GM23248 (cell line): ENCODE measurements around the gene FKBP1B. TPM values are rescaled to one million over a fixed set of nuclear protein-coding genes. Genes with fewer than 3 reads are reported as not detected.

Experiments used
- DNase-seq: peaks from one replicate; pipeline ENCODE4 v3.0.0-alpha.2; 2015
- H2AFZ ChIP-seq: fragments of 200-600 bp; sonication (generic); 2 replicates; pipeline ENCODE4 v1.6.1; 2016; ENCODE audit warnings: antibody characterized with exemption
- H3F3A ChIP-seq: fragments of 200-600 bp; sonication (generic); 2 replicates; pipeline ENCODE4 v1.6.1; 2016; ENCODE audit warnings: mild to moderate bottlenecking, antibody characterized with exemption, mixed run types; ENCODE audit not compliant: insufficient read depth
- H3K27ac ChIP-seq: fragments of 200-600 bp; sonication (generic); 2 replicates; pipeline ENCODE4 v1.5.1; 2016; ENCODE audit warnings: mild to moderate bottlenecking
- H3K27me3 ChIP-seq: fragments of 200-600 bp; sonication (generic); replicated peaks from 2 replicates; pipeline ENCODE4 v1.6.1; 2016; ENCODE audit warnings: mild to moderate bottlenecking; ENCODE audit not compliant: insufficient read depth
- H3K36me3 ChIP-seq: fragments of 200-600 bp; sonication (generic); 2 replicates; pipeline ENCODE4 v1.6.1; 2016; ENCODE audit warnings: low read depth, mild to moderate bottlenecking
- H3K4me1 ChIP-seq: fragments of 200-600 bp; sonication (generic); 2 replicates; pipeline ENCODE4 v1.6.1; 2016; ENCODE audit warnings: mild to moderate bottlenecking; ENCODE audit not compliant: insufficient read depth
- H3K4me2 ChIP-seq: fragments of 200-600 bp; sonication (generic); one replicate; pipeline ENCODE4 v1.6.1; 2016; ENCODE audit warnings: mild to moderate bottlenecking; ENCODE audit not compliant: unreplicated experiment
- H3K4me3 ChIP-seq: fragments of 200-600 bp; sonication (generic); 2 replicates; pipeline ENCODE4 v1.5.1; 2016; ENCODE audit warnings: mild to moderate bottlenecking
- H3K79me2 ChIP-seq: fragments of 200-600 bp; sonication (generic); 2 replicates; pipeline ENCODE4 v1.6.1; 2016; ENCODE audit warnings: mild to moderate bottlenecking; ENCODE audit not compliant: insufficient read depth
- H3K9ac ChIP-seq: fragments of 200-600 bp; sonication (generic); 2 replicates; pipeline ENCODE4 v1.6.1; 2016; ENCODE audit warnings: mild to moderate bottlenecking
- H3K9me2 ChIP-seq: fragments of 200-600 bp; sonication (generic); 2 replicates; pipeline ENCODE4 v1.6.1; 2016; ENCODE audit warnings: mixed run types, mild to moderate bottlenecking, moderate library complexity; ENCODE audit not compliant: insufficient read depth
- H3K9me3 ChIP-seq: fragments of 200-600 bp; sonication (generic); one replicate; pipeline ENCODE4 v1.6.1; 2017; ENCODE audit warnings: low read depth
- H4K20me1 ChIP-seq: fragments of 200-600 bp; sonication (generic); 2 replicates; pipeline ENCODE4 v1.6.0; 2016; ENCODE audit not compliant: insufficient read depth
- EZH2 ChIP-seq: fragments of 200-600 bp; sonication (generic); IDR thresholded peaks from 2 replicates; pipeline ENCODE4 v1.6.1; 2018; ENCODE audit warnings: antibody characterized with exemption, mild to moderate bottlenecking; ENCODE audit not compliant: insufficient read depth, poor library complexity, severe bottlenecking
- EZH2phosphoT487 ChIP-seq: fragments of 200-600 bp; sonication (generic); IDR thresholded peaks from 2 replicates; pipeline ENCODE4 v1.6.1; 2018; ENCODE audit warnings: antibody characterized with exemption, moderate library complexity, mild to moderate bottlenecking, low read depth; ENCODE audit not compliant: insufficient read depth
- WGBS, 2 experiments: methylation state at CpG; one replicate each; pipeline ENCODE4 v1.1.6; 2015 to 2017; ENCODE audit warnings: low lambda C conversion rate in 2 of 2, low coverage in 1 of 2; ENCODE audit errors: missing lambda C conversion rate in 2 of 2; 5-methylcytosine and 5-hydroxymethylcytosine counted together
- in situ Hi-C: fragments of 300-500 bp; cut with MboI; formaldehyde crosslinking; loops from 2 replicates; pipeline ENCODE4 v1.15.0; 2020
- polyA plus RNA-seq: library from polyadenylated mRNA; unstranded; fragments of >200 nt; fragmentation: Nextera tagmentation; extraction: Ambion mirVana; gene quantifications from 2 replicates; pipeline ENCODE4 v1.2.1, GENCODE V29; 2016
- total RNA-seq: library from RNA; depleted of rRNA; stranded (reverse); fragments of >200 nt; shearing (Covaris generic); gene quantifications from 2 replicates; pipeline ENCODE4 v1.2.3, GENCODE V29; 2014

The FKBP1B gene
- total and polyA plus RNA-seq, 2 experiments from 2014 or later = 7.5 to 8.7 TPM

DNA sequence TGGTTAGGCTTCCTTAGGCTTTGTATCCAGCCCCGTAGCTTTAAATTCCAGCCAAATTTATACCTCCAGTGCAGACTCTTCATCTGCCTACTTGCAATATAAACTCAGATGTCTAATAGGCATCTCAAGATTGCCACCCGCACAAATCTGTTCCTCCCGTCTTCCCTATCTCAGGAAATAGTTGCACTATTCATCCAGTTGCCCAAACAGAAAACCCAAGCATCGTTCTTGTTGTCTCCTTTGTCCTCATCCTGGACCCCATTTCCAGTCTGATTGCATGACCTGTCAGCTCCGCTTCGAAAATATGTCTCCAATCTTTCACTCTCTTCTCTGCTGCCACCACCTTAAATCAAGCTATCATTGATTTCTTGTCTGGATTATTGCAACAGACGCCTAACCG is 2.3 kb downstream of the FKBP1B start:
- in situ Hi-C loops = no loop called here
- 0 out of 2 replicates have a peak, but pooled peaks cover 5% of the 10 kb centered on the region for H3K4me1 ChIP-seq
- no peak overlapping the region for H3K27ac ChIP-seq
- peaks cover 5% of the 10 kb centered on the region for H3F3A ChIP-seq
- H3K4me3 ChIP-seq = no peak overlapping the region
- 61 to 66% methylated on average over 8 of the region's 8 CpGs for WGBS, 2 experiments
- TF ChIP-seq EZH2phosphoT487 = no peak
- no peak for TF ChIP-seq EZH2
- no peaks in the 10 kb centered on the region for H3K9me2 ChIP-seq
- H3K27me3 ChIP-seq = no peaks in the 10 kb centered on the region
- no peak overlapping the region for H3K4me2 ChIP-seq
- H2AFZ ChIP-seq = no peak overlapping the region
- H3K36me3 ChIP-seq = no peaks in the 10 kb centered on the region
- H3K79me2 ChIP-seq = no peaks in the 10 kb centered on the region
- DNase-seq = no peak
- no peaks in the 10 kb centered on the region for H3K9me3 ChIP-seq
- H3K9ac ChIP-seq = no peak overlapping the region
- H4K20me1 ChIP-seq = no peaks in the 10 kb centered on the region

DNA sequence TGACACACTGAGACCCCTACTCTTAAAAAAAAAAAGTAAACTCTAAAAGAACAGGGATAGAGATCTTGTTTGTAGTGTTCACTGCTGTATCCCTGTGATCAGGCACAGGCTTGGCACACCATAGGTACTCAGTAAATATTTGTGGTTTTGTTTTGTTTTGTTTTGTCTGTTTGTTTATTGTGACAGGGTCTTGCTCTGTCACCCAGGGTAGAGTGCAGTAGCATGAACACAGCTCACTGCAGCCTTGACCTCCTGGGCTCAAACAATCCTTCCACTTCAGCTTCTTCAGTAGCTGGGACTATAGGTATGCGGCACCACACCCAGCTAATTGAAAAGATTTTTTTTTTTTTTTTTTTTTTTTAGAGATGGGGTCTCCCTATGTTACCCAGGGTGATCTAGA is 3.4 kb downstream of the FKBP1B start:
- H3K9me3 ChIP-seq = no peaks in the 10 kb centered on the region
- H3K4me3 ChIP-seq = no peak overlapping the region
- no peak overlapping the region for H3K27ac ChIP-seq
- 93 to 94% methylated on average over 1 of the region's 1 CpG for WGBS, 2 experiments
- H3K4me2 ChIP-seq = no peak overlapping the region
- H3F3A ChIP-seq = peaks cover 3% of the 10 kb centered on the region; the same call in 1 of the 2 replicates
- 0 out of 2 replicates have a peak, but pooled peaks cover 5% of the 10 kb centered on the region for H3K4me1 ChIP-seq
- no peaks in the 10 kb centered on the region for H4K20me1 ChIP-seq
- no peaks in the 10 kb centered on the region for H3K27me3 ChIP-seq
- H3K9me2 ChIP-seq = no peaks in the 10 kb centered on the region
- no peak for DNase-seq
- no peaks in the 10 kb centered on the region for H3K79me2 ChIP-seq
- in situ Hi-C loops = no loop called here
- no peak overlapping the region for H3K9ac ChIP-seq
- H2AFZ ChIP-seq = no peak overlapping the region
- no peaks in the 10 kb centered on the region for H3K36me3 ChIP-seq
- TF ChIP-seq EZH2 (no peak), EZH2phosphoT487 (no peak)

DNA sequence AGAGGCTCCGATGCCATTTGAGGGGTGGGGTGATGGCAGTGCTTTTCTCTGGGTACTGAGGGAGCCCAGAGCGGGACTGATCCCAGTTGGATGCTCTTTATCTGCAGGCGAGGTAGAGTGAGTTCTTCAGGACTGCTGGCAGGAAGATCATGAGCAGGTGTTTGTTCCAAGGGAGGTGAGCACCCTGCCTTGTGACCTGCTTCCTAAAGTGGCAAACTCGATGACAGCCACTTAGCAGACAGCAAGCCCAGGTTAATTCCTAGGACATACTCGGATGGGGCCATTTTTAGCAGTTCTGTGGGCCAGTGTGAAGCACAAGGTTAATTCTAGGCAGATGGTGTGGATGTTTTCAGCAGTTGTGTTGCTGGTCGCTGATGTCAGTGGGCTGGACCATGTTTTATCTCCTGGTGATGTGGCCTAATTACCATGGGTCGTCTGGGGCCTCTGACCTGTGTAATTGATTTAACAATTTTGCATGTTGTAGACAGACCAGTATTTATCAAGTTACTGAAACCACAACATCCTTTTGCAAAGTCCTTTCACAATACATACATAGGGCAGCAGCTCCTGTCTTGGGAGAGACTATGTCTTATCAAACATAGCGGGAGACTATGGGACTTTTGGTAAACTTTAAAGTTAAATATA is 4.9 kb downstream of the FKBP1B start:
- Histone ChIP-seq H3K9ac (no peak overlapping the region), H2AFZ (no peak overlapping the region), H3K4me1 (no peaks in the 10 kb centered on the region), H3K4me3 (no peak overlapping the region), H3K36me3 (no peaks in the 10 kb centered on the region), H3K27ac (no peak overlapping the region), H3K9me3 (no peaks in the 10 kb centered on the region), H3K27me3 (no peaks in the 10 kb centered on the region), H3K4me2 (no peak overlapping the region), H3K9me2 (no peaks in the 10 kb centered on the region), H4K20me1 (no peaks in the 10 kb centered on the region), H3K79me2 (no peaks in the 10 kb centered on the region), H3F3A (peaks cover 3% of the 10 kb centered on the region; the same call in 1 of the 2 replicates)
- 73 to 78% methylated on average over 8 of the region's 8 CpGs for WGBS, 2 experiments
- in situ Hi-C loops = no loop called here
- no peak for TF ChIP-seq EZH2phosphoT487
- no peak for TF ChIP-seq EZH2
- DNase-seq = no peak

DNA sequence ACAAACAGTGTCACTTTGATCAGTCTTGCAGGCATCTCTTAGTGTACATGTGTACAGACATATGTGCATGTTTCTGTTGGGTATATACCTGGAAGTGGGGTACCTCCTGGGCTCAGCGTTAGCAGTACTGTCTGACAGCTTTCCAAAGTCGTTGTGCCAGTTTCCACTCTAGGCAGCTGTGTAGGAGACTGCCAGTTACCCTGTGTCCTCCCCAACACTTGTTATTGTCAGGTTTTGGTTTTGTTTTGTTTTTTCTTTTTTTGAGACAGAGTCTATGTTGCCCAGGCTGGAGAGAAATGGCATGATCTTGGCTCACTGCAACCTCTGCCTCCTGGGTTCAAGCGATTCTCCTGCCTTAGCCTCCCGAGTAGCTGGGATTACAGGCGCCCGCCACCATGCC is 6.2 kb downstream of the FKBP1B start:
- no peak for TF ChIP-seq EZH2phosphoT487
- H3K9me3 ChIP-seq = no peaks in the 10 kb centered on the region
- H3K36me3 ChIP-seq = no peaks in the 10 kb centered on the region
- no peak overlapping the region for H3K9ac ChIP-seq
- H2AFZ ChIP-seq = no peak overlapping the region
- H3K4me2 ChIP-seq = no peak overlapping the region
- no peaks in the 10 kb centered on the region for H3K27me3 ChIP-seq
- DNase-seq = no peak
- no peaks in the 10 kb centered on the region for H4K20me1 ChIP-seq
- H3K79me2 ChIP-seq = no peaks in the 10 kb centered on the region
- H3K4me3 ChIP-seq = no peak overlapping the region
- no peak overlapping the region for H3K27ac ChIP-seq
- no peaks in the 10 kb centered on the region for H3K9me2 ChIP-seq
- no peaks in the 10 kb centered on the region for H3K4me1 ChIP-seq
- WGBS, 2 experiments = 85 to 89% methylated on average over 6 of the region's 6 CpGs
- in situ Hi-C loops = no loop called here
- no peaks in the 10 kb centered on the region; the same call in 1 of the 2 replicates for H3F3A ChIP-seq
